IPS-15b (cell line): ENCODE results near the gene GZMA.

Experiments used
- H3K27me3 ChIP-seq: one replicate; pipeline ENCODE4 v1.6.1; 2013; ENCODE audit warnings: low read length; ENCODE audit not compliant: control insufficient read depth, insufficient read depth
- H3K36me3 ChIP-seq: one replicate; pipeline ENCODE4 v1.6.1; 2013; ENCODE audit warnings: low read length; ENCODE audit not compliant: control insufficient read depth, insufficient read depth
- H3K4me1 ChIP-seq: one replicate; pipeline ENCODE4 v1.6.1; 2013; ENCODE audit warnings: mild to moderate bottlenecking, low read length; ENCODE audit not compliant: control insufficient read depth, insufficient read depth
- H3K4me3 ChIP-seq: one replicate; pipeline ENCODE4 v1.5.1; 2013; ENCODE audit warnings: low read depth, low read length
- H3K9ac ChIP-seq: one replicate; pipeline ENCODE4 v1.6.1; 2013; ENCODE audit warnings: low read depth, mild to moderate bottlenecking, low read length
- H3K9me3 ChIP-seq: one replicate; pipeline ENCODE4 v1.6.1; 2013; ENCODE audit warnings: mild to moderate bottlenecking, low read length; ENCODE audit not compliant: control insufficient read depth, insufficient read depth

GZMA gene

DNA sequence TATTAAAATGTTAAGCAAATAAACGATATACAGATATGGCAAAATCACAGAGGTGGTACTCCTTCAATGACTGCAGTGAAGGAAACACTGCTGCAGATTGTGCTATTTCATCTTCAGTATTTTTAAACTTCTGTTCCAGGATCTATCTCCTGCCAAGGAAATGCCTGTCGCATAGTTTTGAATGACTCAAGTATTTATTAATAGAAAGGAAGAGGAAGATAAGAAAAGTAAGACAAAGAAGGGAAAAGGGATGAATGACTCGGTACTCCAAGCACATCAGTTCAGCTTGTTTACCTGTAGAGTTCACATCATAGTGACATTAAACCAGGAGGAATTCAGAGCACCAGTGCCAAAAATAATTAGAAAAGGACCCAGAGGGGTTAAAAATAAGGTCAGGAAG, 52.4 kb downstream of the GZMA start:
- Histone ChIP-seq H3K36me3 (no peaks in the 10 kb centered on the region), H3K9ac (no peak overlapping the region), H3K27me3 (no peaks in the 10 kb centered on the region), H3K4me3 (no peak overlapping the region), H3K4me1 (no peaks in the 10 kb centered on the region), H3K9me3 (no peaks in the 10 kb centered on the region)
